ENCODE data around the gene PKP1.

The PKP1 gene

DNA sequence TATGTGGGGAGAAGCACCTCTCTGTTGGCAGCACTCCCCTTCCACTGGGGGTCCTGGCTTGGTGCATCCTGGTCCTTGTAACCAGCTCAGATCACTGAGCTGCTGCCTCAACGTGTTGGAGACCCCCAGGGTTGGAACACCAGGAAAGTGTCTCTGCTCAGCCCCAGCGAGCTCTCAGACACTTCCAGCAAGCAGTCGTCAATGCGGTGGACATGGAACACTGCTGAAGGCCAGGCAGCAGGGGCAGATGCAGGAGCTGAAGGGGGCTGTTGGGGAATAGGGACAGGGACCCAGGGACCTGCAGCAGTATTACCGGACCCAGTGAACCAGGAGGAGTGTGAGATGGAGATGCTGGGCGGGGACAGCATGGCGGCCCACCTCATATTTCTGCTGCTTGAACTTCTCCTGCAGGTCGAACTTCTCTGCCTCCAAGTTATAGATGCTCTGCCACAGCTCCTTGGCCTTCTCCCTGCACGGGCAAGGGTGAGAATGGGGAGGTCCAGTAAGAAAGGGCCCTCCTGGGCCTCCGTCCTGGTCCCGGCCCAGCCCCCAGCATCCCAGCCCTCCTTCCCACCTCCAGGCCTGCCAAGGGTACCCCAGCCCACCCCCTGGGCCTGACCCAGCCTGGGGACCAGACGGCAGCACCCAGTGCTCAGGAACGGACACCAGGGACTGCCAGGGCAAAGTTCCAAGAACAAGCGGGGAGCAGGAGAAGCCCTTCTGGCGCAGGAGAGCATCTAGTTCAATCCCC is 77.8 kb downstream of the PKP1 start:
- DNase-seq (ENCODE audit: low spot score) (no peak), ATAC-seq (ENCODE audit: low read depth) (no peak)
- H3K27ac ChIP-seq (ENCODE audit: poor library complexity, severe bottlenecking): no peak overlapping the region
- no peaks in the 10 kb centered on the region for H3K9me3 ChIP-seq (ENCODE audit: severe bottlenecking)
- no peak for TF ChIP-seq CTCF (IDR thresholded peaks at IDR 0.05; ENCODE audit: poor library complexity, severe bottlenecking)
- H3K4me3 ChIP-seq (ENCODE audit: severe bottlenecking): no peak overlapping the region
- no peaks in the 10 kb centered on the region for H3K36me3 ChIP-seq (ENCODE audit: low read depth)
- H3K27me3 ChIP-seq (ENCODE audit: insufficient read depth, poor library complexity, severe bottlenecking): no peaks in the 10 kb centered on the region
- no peaks in the 10 kb centered on the region for H3K4me1 ChIP-seq (ENCODE audit: insufficient read depth, poor library complexity, severe bottlenecking)

DNA sequence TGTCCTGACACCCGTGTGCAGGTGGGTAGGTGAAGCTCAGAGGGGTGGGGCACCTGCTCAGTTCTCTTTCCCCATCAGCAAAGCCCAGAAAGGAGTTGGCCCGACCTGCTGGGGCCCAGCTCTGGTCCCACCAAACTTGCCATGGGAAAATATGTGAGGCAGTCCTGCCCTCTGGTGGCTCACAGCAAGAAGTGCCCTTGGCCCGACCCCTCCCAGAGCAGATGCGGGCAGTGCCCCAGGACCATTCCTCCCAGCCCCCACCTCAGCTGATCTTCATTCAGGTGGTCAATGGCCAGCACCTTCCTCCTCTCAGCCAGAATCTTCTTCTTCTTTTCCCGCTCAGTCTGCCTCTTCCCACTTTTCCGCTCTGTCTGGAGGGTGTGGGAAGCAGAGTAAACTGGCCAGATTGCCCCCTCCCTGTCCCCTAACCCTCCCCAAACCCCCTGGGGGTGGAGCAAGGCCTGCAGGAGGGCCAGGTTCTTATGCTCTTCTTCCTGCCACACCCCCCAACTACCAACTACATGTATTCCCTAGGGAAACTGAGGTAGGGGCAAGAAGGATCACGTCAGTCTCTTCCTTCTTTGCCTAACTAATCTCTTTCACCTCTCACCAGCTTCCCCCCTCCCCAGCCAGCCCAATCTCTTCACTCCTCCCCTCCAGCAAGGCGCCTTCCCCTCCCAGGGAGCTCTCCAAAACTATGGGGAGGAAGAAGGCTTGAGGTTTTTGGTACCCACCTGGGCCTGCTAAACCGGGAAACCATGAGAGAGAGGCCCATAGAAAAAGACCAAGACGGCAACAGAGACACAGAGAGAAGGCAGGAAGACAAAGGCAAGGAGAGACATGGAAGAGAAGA is 78.6 kb downstream of the PKP1 start:
- DNase-seq (ENCODE audit: low spot score): no peak
- TF ChIP-seq CTCF (IDR thresholded peaks at IDR 0.05; ENCODE audit: poor library complexity, severe bottlenecking): peak; percentile 82
- no peaks in the 10 kb centered on the region for H3K4me1 ChIP-seq (ENCODE audit: insufficient read depth, poor library complexity, severe bottlenecking)
- no peak overlapping the region for H3K4me3 ChIP-seq (ENCODE audit: severe bottlenecking)
- H3K27ac ChIP-seq (ENCODE audit: poor library complexity, severe bottlenecking): no peak overlapping the region
- H3K36me3 ChIP-seq (ENCODE audit: low read depth): no peaks in the 10 kb centered on the region
- no peaks in the 10 kb centered on the region for H3K27me3 ChIP-seq (ENCODE audit: insufficient read depth, poor library complexity, severe bottlenecking)
- no peaks in the 10 kb centered on the region for H3K9me3 ChIP-seq (ENCODE audit: severe bottlenecking)
- peak; percentile 62 for ATAC-seq (ENCODE audit: low read depth)

GRCh38 chr1:201362906-201363305 is 79.6 kb downstream of the PKP1 start:
- Histone ChIP-seq H3K27me3 (ENCODE audit: insufficient read depth, poor library complexity, severe bottlenecking) (no peaks in the 10 kb centered on the region), H3K27ac (ENCODE audit: poor library complexity, severe bottlenecking) (no peak overlapping the region), H3K9me3 (ENCODE audit: severe bottlenecking) (no peaks in the 10 kb centered on the region), H3K4me3 (ENCODE audit: severe bottlenecking) (no peak overlapping the region), H3K36me3 (ENCODE audit: low read depth) (no peaks in the 10 kb centered on the region), H3K4me1 (ENCODE audit: insufficient read depth, poor library complexity, severe bottlenecking) (no peaks in the 10 kb centered on the region)
- TF ChIP-seq CTCF (IDR thresholded peaks at IDR 0.05; ENCODE audit: poor library complexity, severe bottlenecking): no peak
- DNase-seq (ENCODE audit: low spot score) (no peak), ATAC-seq (ENCODE audit: low read depth) (no peak)

DNA sequence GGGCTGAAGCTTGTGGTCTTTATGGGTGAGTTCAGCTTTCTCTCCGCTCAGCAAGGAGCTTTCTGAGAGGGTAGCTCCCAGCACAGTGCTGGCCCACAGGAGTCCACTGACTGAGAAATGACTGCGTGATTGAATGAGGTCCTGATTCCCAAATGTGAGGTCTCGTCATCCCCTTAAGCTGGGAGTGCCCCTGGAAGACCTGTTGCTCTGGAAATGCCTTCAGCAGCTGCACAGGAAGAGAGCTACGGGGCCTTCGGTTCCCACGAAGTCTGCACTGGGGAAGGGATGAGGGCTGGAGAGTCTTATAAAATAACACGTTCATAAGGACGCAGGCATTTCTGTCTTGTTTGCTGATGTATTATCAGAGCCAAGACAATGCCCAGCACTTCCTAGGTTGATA is 80.2 kb downstream of the PKP1 start:
- Histone ChIP-seq H3K36me3 (ENCODE audit: low read depth) (no peaks in the 10 kb centered on the region), H3K4me1 (ENCODE audit: insufficient read depth, poor library complexity, severe bottlenecking) (no peaks in the 10 kb centered on the region), H3K9me3 (ENCODE audit: severe bottlenecking) (no peaks in the 10 kb centered on the region), H3K4me3 (ENCODE audit: severe bottlenecking) (no peak overlapping the region), H3K27ac (ENCODE audit: poor library complexity, severe bottlenecking) (no peak overlapping the region), H3K27me3 (ENCODE audit: insufficient read depth, poor library complexity, severe bottlenecking) (no peaks in the 10 kb centered on the region)
- DNase-seq (ENCODE audit: low spot score) (no peak), ATAC-seq (ENCODE audit: low read depth) (no peak)
- TF ChIP-seq CTCF (IDR thresholded peaks at IDR 0.05; ENCODE audit: poor library complexity, severe bottlenecking): no peak

DNA sequence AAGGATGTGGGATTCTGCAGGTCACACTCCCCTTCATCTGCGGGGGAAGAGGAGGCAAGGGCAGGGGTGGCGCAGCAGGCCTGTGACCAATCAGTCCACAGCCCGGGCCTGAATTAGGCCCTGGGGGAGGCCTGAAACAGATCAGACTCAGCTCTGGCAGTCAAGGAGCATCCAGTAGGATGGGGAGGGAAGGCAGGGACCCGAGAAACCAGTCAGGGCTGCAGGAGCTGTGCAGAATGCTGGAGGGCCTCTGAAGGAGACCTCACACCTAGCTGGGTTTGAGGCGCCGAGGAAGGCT is 81.5 kb downstream of the PKP1 start:
- Histone ChIP-seq H3K27me3 (ENCODE audit: insufficient read depth, poor library complexity, severe bottlenecking) (no peaks in the 10 kb centered on the region), H3K36me3 (ENCODE audit: low read depth) (no peaks in the 10 kb centered on the region), H3K4me3 (ENCODE audit: severe bottlenecking) (no peak overlapping the region), H3K9me3 (ENCODE audit: severe bottlenecking) (no peaks in the 10 kb centered on the region), H3K27ac (ENCODE audit: poor library complexity, severe bottlenecking) (no peak overlapping the region), H3K4me1 (ENCODE audit: insufficient read depth, poor library complexity, severe bottlenecking) (no peaks in the 10 kb centered on the region)
- no peak for ATAC-seq (ENCODE audit: low read depth)
- no peak for DNase-seq (ENCODE audit: low spot score)
- no peak for TF ChIP-seq CTCF (IDR thresholded peaks at IDR 0.05; ENCODE audit: poor library complexity, severe bottlenecking)
